Loucy (cell line): Measurements from ENCODE around the gene P3H4.

Source experiments
- EZH2phosphoT487 ChIP-seq: fragments of 200-600 bp; IDR thresholded peaks from 2 replicates; pipeline ENCODE4 v1.6.1; 2018; ENCODE audit warnings: antibody characterized with exemption, mild to moderate bottlenecking, moderate library complexity, borderline replicate concordance
- TF ChIP-seq, protein P1 (sequence below): fragments of 200-600 bp; sonication (generic); conservative IDR thresholded peaks from 2 replicates; pipeline ENCODE4 v1.5.1; 2014; ENCODE audit warnings: mild to moderate bottlenecking, antibody characterized with exemption, low read length

DNA sequence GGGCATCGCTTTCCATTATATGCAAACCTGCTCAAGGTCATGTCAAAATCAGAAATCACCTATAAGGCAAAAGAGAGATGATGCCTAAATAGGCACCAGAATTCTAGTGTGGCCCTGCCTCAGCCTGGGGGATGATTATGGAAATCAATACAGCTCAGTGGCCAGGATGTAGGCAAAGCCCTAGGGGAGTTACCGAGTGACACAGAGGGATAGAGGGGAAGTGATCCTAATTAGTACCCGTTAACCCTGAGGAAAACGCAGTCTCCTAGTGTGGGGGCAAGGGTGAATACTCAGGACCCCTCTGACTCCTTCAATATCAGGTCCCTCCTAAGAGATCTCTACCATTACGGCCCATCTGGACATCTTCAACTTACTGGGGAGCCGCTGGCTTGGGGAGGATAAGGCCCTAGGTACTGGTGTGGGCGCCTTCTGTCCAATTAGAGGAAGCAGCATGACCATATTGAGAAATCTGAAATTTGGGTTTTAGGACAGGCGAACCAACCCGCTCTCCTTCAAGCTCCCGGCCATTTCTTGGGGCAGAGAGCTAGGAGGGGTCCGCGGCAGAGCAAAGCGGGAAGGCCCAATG lies 23.6 kb upstream of the P3H4 start:
- TF ChIP-seq EZH2phosphoT487 = no peak
- TF ChIP-seq, protein P1, sequence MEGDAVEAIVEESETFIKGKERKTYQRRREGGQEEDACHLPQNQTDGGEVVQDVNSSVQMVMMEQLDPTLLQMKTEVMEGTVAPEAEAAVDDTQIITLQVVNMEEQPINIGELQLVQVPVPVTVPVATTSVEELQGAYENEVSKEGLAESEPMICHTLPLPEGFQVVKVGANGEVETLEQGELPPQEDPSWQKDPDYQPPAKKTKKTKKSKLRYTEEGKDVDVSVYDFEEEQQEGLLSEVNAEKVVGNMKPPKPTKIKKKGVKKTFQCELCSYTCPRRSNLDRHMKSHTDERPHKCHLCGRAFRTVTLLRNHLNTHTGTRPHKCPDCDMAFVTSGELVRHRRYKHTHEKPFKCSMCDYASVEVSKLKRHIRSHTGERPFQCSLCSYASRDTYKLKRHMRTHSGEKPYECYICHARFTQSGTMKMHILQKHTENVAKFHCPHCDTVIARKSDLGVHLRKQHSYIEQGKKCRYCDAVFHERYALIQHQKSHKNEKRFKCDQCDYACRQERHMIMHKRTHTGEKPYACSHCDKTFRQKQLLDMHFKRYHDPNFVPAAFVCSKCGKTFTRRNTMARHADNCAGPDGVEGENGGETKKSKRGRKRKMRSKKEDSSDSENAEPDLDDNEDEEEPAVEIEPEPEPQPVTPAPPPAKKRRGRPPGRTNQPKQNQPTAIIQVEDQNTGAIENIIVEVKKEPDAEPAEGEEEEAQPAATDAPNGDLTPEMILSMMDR = no peak
